HUES6 (cell line): ENCODE results near the gene ACP2.
"Not testable (repeated sequence)": the region's sequence is repeated elsewhere in the genome, so short reads cannot be mapped to it uniquely, and the experiment has no call there.

Experiments used
- H3K27ac ChIP-seq: 2 replicates; pipeline ENCODE4 v1.7.0; 2013; ENCODE audit warnings: low read depth, mild to moderate bottlenecking, low read length, inconsistent platforms
- H3K27me3 ChIP-seq: 2 replicates; pipeline ENCODE4 v1.6.1; 2013; ENCODE audit warnings: low read length; ENCODE audit not compliant: control insufficient read depth, insufficient read depth
- H3K36me3 ChIP-seq: 2 replicates; pipeline ENCODE4 v1.6.1; 2013; ENCODE audit warnings: low read length; ENCODE audit not compliant: control insufficient read depth, insufficient read depth
- H3K4me1 ChIP-seq: 2 replicates; pipeline ENCODE4 v1.6.1; 2013; ENCODE audit warnings: low read length; ENCODE audit not compliant: control insufficient read depth, insufficient read depth
- H3K4me3 ChIP-seq: 2 replicates; pipeline ENCODE4 v1.5.1; 2013; ENCODE audit warnings: low read depth, low read length
- H3K9ac ChIP-seq: one replicate; pipeline ENCODE4 v1.6.1; 2013; ENCODE audit warnings: mild to moderate bottlenecking, low read length
- H3K9me3 ChIP-seq: 2 replicates; pipeline ENCODE4 v1.6.1; 2013; ENCODE audit warnings: low read depth, low read length; ENCODE audit not compliant: control insufficient read depth, insufficient read depth

ACP2 gene

GRCh38 chr11:47216121-47216798 is 32.4 kb downstream of the ACP2 start:
- Histone ChIP-seq H3K27me3 (no peaks in the 10 kb centered on the region), H3K9ac (peak overlapping the region; percentile 100), H3K4me1 (peaks cover 8% of the 10 kb centered on the region), H3K4me3 (peak overlapping the region; percentile 83), H3K27ac (peak overlapping the region; percentile 98; the same call in 1 of the 2 replicates), H3K9me3 (no peaks in the 10 kb centered on the region), H3K36me3 (peaks cover 26% of the 10 kb centered on the region)

DNA sequence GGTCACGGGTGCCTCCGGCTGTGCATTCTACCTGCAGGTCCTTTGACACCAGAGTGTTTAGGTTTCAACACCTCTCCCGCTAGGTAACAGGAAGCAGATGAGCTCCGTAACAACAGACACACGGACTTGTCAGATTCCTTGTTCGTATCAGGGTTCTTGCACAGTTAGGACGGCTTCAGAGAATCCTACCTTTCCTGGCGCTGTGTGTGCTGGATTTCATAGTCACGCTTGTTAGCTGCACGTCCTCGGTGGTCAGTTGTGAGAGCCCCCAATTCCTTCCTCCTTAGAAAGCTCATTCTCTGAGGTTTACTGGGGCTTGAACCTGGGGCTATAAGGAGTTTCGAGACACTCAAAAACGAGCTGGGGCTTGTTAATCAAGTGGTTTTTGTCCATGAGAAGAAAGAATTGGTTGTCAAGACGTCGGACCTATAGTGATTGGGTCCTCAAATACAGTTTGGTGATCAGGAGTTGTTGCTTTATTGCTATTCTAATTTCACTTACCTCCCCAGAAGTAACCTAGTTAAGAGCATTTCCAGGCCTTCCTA is 33.2 kb downstream of the ACP2 start:
- no peaks in the 10 kb centered on the region for H3K27me3 ChIP-seq
- H3K9me3 ChIP-seq: no peaks in the 10 kb centered on the region
- peaks cover 8% of the 10 kb centered on the region for H3K4me1 ChIP-seq
- H3K27ac ChIP-seq: peak overlapping the region; percentile 98
- peak overlapping the region; percentile 100 for H3K9ac ChIP-seq
- H3K36me3 ChIP-seq: peaks cover 23% of the 10 kb centered on the region
- H3K4me3 ChIP-seq: peak overlapping the region; percentile 83

- Histone ChIP-seq H3K36me3 (peaks cover 12% of the 10 kb centered on the region), H3K4me3 (peak overlapping the region; percentile 83), H3K27me3 (no peaks in the 10 kb centered on the region), H3K9ac (peak overlapping the region; percentile 79), H3K9me3 (0 out of 2 replicates have a peak, but pooled peaks cover 3% of the 10 kb centered on the region), H3K27ac (peak overlapping the region; percentile 82; the same call in 1 of the 2 replicates), H3K4me1 (peaks cover 8% of the 10 kb centered on the region)
These were observed 34.6 kb downstream of the ACP2 start for GRCh38 chr11:47213950-47214565.

DNA sequence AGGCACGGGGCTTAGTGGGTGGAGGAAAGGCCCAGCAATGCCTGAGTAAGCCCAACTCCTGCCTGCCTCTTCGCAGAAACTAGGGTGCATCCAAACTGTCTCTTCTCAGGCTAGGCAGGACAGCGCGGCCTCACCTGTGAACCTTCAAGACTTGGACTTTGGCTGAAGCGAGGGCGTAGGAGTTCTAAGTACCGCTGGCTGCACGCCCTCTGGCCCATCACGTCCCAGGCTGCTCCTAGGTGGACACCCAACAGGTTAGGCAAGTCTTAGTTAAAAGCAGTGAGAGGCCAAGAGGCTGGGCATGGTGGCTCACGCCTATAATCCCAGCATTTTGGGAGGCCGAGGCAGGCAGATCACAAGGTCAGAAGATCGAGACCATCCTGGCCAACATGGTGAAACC is 35.7 kb downstream of the ACP2 start:
- H3K36me3 ChIP-seq: peaks cover 3% of the 10 kb centered on the region
- H3K9me3 ChIP-seq: 0 out of 2 replicates have a peak, but pooled peaks cover 3% of the 10 kb centered on the region
- H3K9ac ChIP-seq: no peak overlapping the region
- H3K4me1 ChIP-seq: peaks cover 8% of the 10 kb centered on the region
- no peaks in the 10 kb centered on the region for H3K27me3 ChIP-seq
- no peak overlapping the region for H3K27ac ChIP-seq
- H3K4me3 ChIP-seq: no peak overlapping the region

- H3K9me3 ChIP-seq: 0 out of 2 replicates have a peak, but pooled peaks cover 3% of the 10 kb centered on the region
- no peak overlapping the region for H3K27ac ChIP-seq
- H3K27me3 ChIP-seq: no peaks in the 10 kb centered on the region
- H3K4me3 ChIP-seq: no peak overlapping the region
- no peaks in the 10 kb centered on the region for H3K36me3 ChIP-seq
- H3K4me1 ChIP-seq: peaks cover 14% of the 10 kb centered on the region
- no peak overlapping the region for H3K9ac ChIP-seq
These were observed 40.0 kb downstream of the ACP2 start for GRCh38 chr11:47208628-47209027.

- not testable (repeated sequence) for H3K27me3 ChIP-seq, H3K36me3 ChIP-seq, H3K4me3 ChIP-seq, H3K27ac ChIP-seq, H3K9ac ChIP-seq, H3K9me3 ChIP-seq
- H3K4me1 ChIP-seq: peaks cover 14% of the 10 kb centered on the region
These were observed 40.5 kb downstream of the ACP2 start for GRCh38 chr11:47208008-47208552.

- Histone ChIP-seq H3K9ac (no peak overlapping the region), H3K27me3 (no peaks in the 10 kb centered on the region), H3K4me1 (peaks cover 14% of the 10 kb centered on the region), H3K9me3 (0 out of 2 replicates have a peak, but pooled peaks cover 3% of the 10 kb centered on the region), H3K4me3 (no peak overlapping the region), H3K36me3 (no peaks in the 10 kb centered on the region), H3K27ac (no peak overlapping the region)
These were observed 41.2 kb downstream of the ACP2 start for GRCh38 chr11:47207459-47207858.

DNA sequence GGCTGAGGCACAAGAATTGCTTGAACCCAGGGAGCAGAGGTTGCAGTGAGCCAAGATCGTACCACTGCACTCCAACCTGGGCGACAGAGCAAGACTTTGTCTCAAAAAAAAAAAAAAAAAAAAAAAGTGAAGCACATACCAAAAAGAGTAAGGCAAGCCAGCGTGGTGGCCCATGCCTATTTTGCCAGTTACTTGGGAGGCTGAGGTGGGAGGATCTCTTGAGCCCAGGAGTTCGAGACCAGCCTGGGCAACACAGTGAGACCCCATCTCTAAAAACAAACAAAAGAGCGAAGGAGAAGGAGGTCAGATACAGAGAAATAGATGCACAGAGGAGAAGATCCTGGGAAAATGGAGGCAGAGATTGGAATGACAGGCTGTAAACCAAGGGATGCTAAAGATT is 42.0 kb downstream of the ACP2 start:
- not testable (repeated sequence) for H3K9me3 ChIP-seq, H3K27me3 ChIP-seq, H3K36me3 ChIP-seq, H3K9ac ChIP-seq, H3K27ac ChIP-seq, H3K4me3 ChIP-seq
- H3K4me1 ChIP-seq: peaks cover 14% of the 10 kb centered on the region

GRCh38 chr11:47204637-47204989 is 44.0 kb downstream of the ACP2 start:
- H3K36me3 ChIP-seq: no peaks in the 10 kb centered on the region
- H3K27me3 ChIP-seq: no peaks in the 10 kb centered on the region
- H3K9me3 ChIP-seq: no peaks in the 10 kb centered on the region
- H3K9ac ChIP-seq: peak overlapping the region; percentile 33
- no peak overlapping the region for H3K27ac ChIP-seq
- H3K4me3 ChIP-seq: no peak overlapping the region
- peaks cover 14% of the 10 kb centered on the region for H3K4me1 ChIP-seq

DNA sequence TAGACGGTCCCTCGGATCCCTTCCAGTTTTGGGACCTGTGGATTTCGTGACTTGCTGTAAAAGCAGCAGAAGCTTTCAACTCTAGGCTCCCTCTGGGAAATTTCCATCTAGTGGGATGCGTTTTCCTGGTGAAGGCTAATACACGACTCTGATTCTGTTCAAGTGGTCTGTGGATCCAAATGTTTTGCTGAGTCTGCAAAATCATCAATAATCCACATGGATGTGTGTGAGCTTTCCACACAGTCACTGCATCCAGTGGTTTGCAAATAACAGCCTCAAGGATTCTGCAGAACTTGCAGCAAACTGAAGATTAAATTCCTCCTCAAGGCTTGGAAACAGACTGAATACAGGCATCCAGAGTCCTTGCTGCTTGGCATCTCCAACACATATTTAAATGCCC is 46.0 kb downstream of the ACP2 start:
- no peak overlapping the region for H3K9ac ChIP-seq
- no peak overlapping the region for H3K4me3 ChIP-seq
- H3K36me3 ChIP-seq: no peaks in the 10 kb centered on the region
- H3K9me3 ChIP-seq: no peaks in the 10 kb centered on the region
- H3K4me1 ChIP-seq: peaks cover 14% of the 10 kb centered on the region
- H3K27me3 ChIP-seq: no peaks in the 10 kb centered on the region
- no peak overlapping the region for H3K27ac ChIP-seq

- H3K27me3 ChIP-seq: no peaks in the 10 kb centered on the region
- no peak overlapping the region for H3K4me3 ChIP-seq
- H3K36me3 ChIP-seq: no peaks in the 10 kb centered on the region
- H3K9me3 ChIP-seq: no peaks in the 10 kb centered on the region
- no peak overlapping the region for H3K27ac ChIP-seq
- H3K4me1 ChIP-seq: peaks cover 14% of the 10 kb centered on the region
- H3K9ac ChIP-seq: no peak overlapping the region
These were observed 47.6 kb downstream of the ACP2 start for GRCh38 chr11:47201015-47201414.
